Measurements from ENCODE around the gene ACOT7.

- no peak for TF ChIP-seq CTCF (IDR thresholded peaks at IDR 0.05)
- TF ChIP-seq POLR2AphosphoS5 (IDR thresholded peaks at IDR 0.05): peak; percentile 60
- TF ChIP-seq POLR2A (IDR thresholded peaks at IDR 0.05): peak; percentile 54
These were observed 34.1 kb downstream of the ACOT7 start for GRCh38 chr1:6359216-6360116.

Measured in prostate gland (tissue), 2 donors.